Type B pancreatic cell (in vitro differentiated cells): ENCODE data around the gene ERF. TPM values are rescaled to one million over a fixed set of nuclear protein-coding genes. Genes with fewer than 3 reads are reported as not detected.

Experiments
- DNase-seq: peaks from one replicate; pipeline ENCODE4 v3.0.0; 2021; ENCODE audit warnings: mixed read lengths; ENCODE audit not compliant: unreplicated experiment; ENCODE audit errors: extremely low spot score
- H3K27ac Mint-ChIP-seq: 2 replicates; pipeline ENCODE4 v1.8.0; 2021; ENCODE audit warnings: mild to moderate bottlenecking, mixed read lengths
- H3K27me3 Mint-ChIP-seq: 2 replicates; pipeline ENCODE4 v1.8.0; 2021; ENCODE audit warnings: mixed read lengths
- H3K36me3 Mint-ChIP-seq: 2 replicates; pipeline ENCODE4 v1.8.0; 2021; ENCODE audit warnings: mixed read lengths
- H3K4me1 Mint-ChIP-seq: one replicate; pipeline ENCODE4 v1.8.0; 2021; ENCODE audit warnings: mixed read lengths; ENCODE audit not compliant: unreplicated experiment
- H3K4me3 Mint-ChIP-seq: 2 replicates; pipeline ENCODE4 v1.8.0; 2021; ENCODE audit warnings: mild to moderate bottlenecking, mixed read lengths
- H3K9me3 Mint-ChIP-seq: 2 replicates; pipeline ENCODE4 v1.8.0; 2021; ENCODE audit warnings: mixed read lengths
- CTCF ChIP-seq: fragments of 200-600 bp; sonication (generic); conservative IDR thresholded peaks from 2 replicates; pipeline ENCODE4 v1.5.0; 2021; ENCODE audit warnings: antibody characterized with exemption, mild to moderate bottlenecking
- total RNA-seq: library from RNA; stranded (reverse); gene quantifications from 2 replicates; pipeline ENCODE4 v1.2.1, GENCODE V29; 2021; ENCODE audit warnings: low replicate concordance

ERF gene
- total RNA-seq, 1 donor from 2014 or later: 78.9 TPM

- peak; percentile 97 for DNase-seq
- H3K4me1 Mint-ChIP-seq: peaks cover 27% of the 10 kb centered on the region
- H3K36me3 Mint-ChIP-seq: no peaks in the 10 kb centered on the region
- H3K27me3 Mint-ChIP-seq: no peaks in the 10 kb centered on the region
- H3K27ac Mint-ChIP-seq: no peak overlapping the region
- no peak for TF ChIP-seq CTCF
- H3K4me3 Mint-ChIP-seq: no peak overlapping the region
- H3K9me3 Mint-ChIP-seq: no peaks in the 10 kb centered on the region
Measured at GRCh38 chr19:42283188-42284065, 28.5 kb upstream of the ERF start.

- Mint-ChIP-seq H3K27ac (no peak overlapping the region), H3K4me1 (peaks cover 31% of the 10 kb centered on the region), H3K4me3 (peak overlapping the region; percentile 87), H3K9me3 (no peaks in the 10 kb centered on the region), H3K27me3 (no peaks in the 10 kb centered on the region), H3K36me3 (no peaks in the 10 kb centered on the region)
- no peak for DNase-seq
- no peak for TF ChIP-seq CTCF
Measured at GRCh38 chr19:42282819-42283187, 27.9 kb upstream of the ERF start.

GRCh38 chr19:42281827-42282762, 27.2 kb upstream of the ERF start:
- no peak for TF ChIP-seq CTCF
- peak overlapping the region; percentile 87 for H3K4me3 Mint-ChIP-seq
- H3K27me3 Mint-ChIP-seq: no peaks in the 10 kb centered on the region
- H3K9me3 Mint-ChIP-seq: no peaks in the 10 kb centered on the region
- no peaks in the 10 kb centered on the region for H3K36me3 Mint-ChIP-seq
- DNase-seq: no peak
- H3K27ac Mint-ChIP-seq: no peak overlapping the region
- peaks cover 31% of the 10 kb centered on the region for H3K4me1 Mint-ChIP-seq

GRCh38 chr19:42281146-42281826, 26.4 kb upstream of the ERF start:
- no peak for DNase-seq
- H3K27me3 Mint-ChIP-seq: no peaks in the 10 kb centered on the region
- peak overlapping the region; percentile 87 for H3K4me3 Mint-ChIP-seq
- no peaks in the 10 kb centered on the region for H3K9me3 Mint-ChIP-seq
- TF ChIP-seq CTCF: no peak
- H3K27ac Mint-ChIP-seq: no peak overlapping the region
- H3K36me3 Mint-ChIP-seq: no peaks in the 10 kb centered on the region
- peaks cover 31% of the 10 kb centered on the region for H3K4me1 Mint-ChIP-seq

GRCh38 chr19:42280815-42281145, 25.9 kb upstream of the ERF start:
- no peak for TF ChIP-seq CTCF
- Mint-ChIP-seq H3K9me3 (no peaks in the 10 kb centered on the region), H3K27me3 (no peaks in the 10 kb centered on the region), H3K36me3 (peaks cover 3% of the 10 kb centered on the region), H3K27ac (no peak overlapping the region), H3K4me1 (peaks cover 31% of the 10 kb centered on the region), H3K4me3 (peak overlapping the region; percentile 87)
- peak; percentile 73 for DNase-seq
